Measurements from ENCODE around the gene NOL4L.

GRCh38 chr20:32436142-32436861 lies 148.8 kb downstream of the NOL4L start:
- TF ChIP-seq CTCF (IDR thresholded peaks at IDR 0.05; ENCODE audit: low read depth, low read length) (no peak), POLR2A (IDR thresholded peaks at IDR 0.05; ENCODE audit: extremely low read depth, insufficient read length) (no peak), MYC (IDR thresholded peaks at IDR 0.05; ENCODE audit: low read depth, low read length) (no peak)

All from NB4 (cell line).